Karpas-422 (cell line): Measurements from ENCODE around the gene ZNF746. TPM values are rescaled to one million over a fixed set of nuclear protein-coding genes. Genes with fewer than 3 reads are reported as not detected.

Experiments used
- DNase-seq: peaks from one replicate; pipeline ENCODE4 v3.0.0-alpha.2; 2015
- H2AFZ ChIP-seq: fragments of 200-600 bp; sonication (generic); 2 replicates; pipeline ENCODE4 v1.6.1; 2014; ENCODE audit warnings: antibody characterized with exemption, low read length, mixed read lengths
- H3K27ac ChIP-seq: fragments of 200-600 bp; sonication (generic); 2 replicates; pipeline ENCODE4 v1.5.1; 2014; ENCODE audit warnings: mild to moderate bottlenecking, low read length, moderate library complexity
- H3K27me3 ChIP-seq: fragments of 200-600 bp; sonication (generic); 2 replicates; pipeline ENCODE4 v1.6.1; 2014; ENCODE audit warnings: low read length, mixed read lengths
- H3K36me3 ChIP-seq: fragments of 200-600 bp; sonication (generic); 2 replicates; pipeline ENCODE4 v1.6.1; 2014; ENCODE audit warnings: low read length, mixed read lengths; ENCODE audit not compliant: insufficient read depth
- H3K4me1 ChIP-seq: fragments of 200-600 bp; sonication (generic); 2 replicates; pipeline ENCODE4 v1.6.1; 2014; ENCODE audit warnings: mild to moderate bottlenecking, low read length, mixed read lengths
- H3K4me2 ChIP-seq: fragments of 200-600 bp; sonication (generic); 2 replicates; pipeline ENCODE4 v1.6.1; 2014; ENCODE audit warnings: low read length, low read depth, mild to moderate bottlenecking; ENCODE audit not compliant: poor library complexity, severe bottlenecking
- H3K4me3 ChIP-seq: fragments of 200-600 bp; sonication (generic); 2 replicates; pipeline ENCODE4 v1.5.1; 2014; ENCODE audit warnings: mild to moderate bottlenecking, antibody characterized with exemption, low read length, mixed read lengths
- H3K79me2 ChIP-seq: fragments of 200-600 bp; sonication (generic); 2 replicates; pipeline ENCODE4 v1.6.1; 2014; ENCODE audit warnings: mild to moderate bottlenecking, low read length, mixed read lengths
- H3K9ac ChIP-seq: fragments of 200-600 bp; sonication (generic); 2 replicates; pipeline ENCODE4 v1.6.0; 2014; ENCODE audit warnings: low read length
- H3K9me2 ChIP-seq: fragments of 200-600 bp; sonication (generic), shearing (Covaris generic); replicated peaks from 2 replicates; pipeline ENCODE4 v1.6.0; 2014; ENCODE audit warnings: mild to moderate bottlenecking, low read length, moderate library complexity; ENCODE audit not compliant: insufficient read depth
- H3K9me3 ChIP-seq: fragments of 300-700, 200-600 bp; sonication (generic); 2 replicates; pipeline ENCODE4 v1.6.1; 2014; ENCODE audit warnings: low read length, mixed read lengths
- H4K20me1 ChIP-seq: fragments of 200-600 bp; sonication (generic); 2 replicates; pipeline ENCODE4 v1.6.1; 2014; ENCODE audit warnings: mild to moderate bottlenecking, antibody characterized with exemption, low read length, low read depth; ENCODE audit not compliant: insufficient read depth
- total RNA-seq: library from RNA; depleted of rRNA; stranded (reverse); fragments of >200 nt; shearing (Covaris generic); gene quantifications from 2 replicates; pipeline ENCODE4 v1.2.3, GENCODE V29; 2014; ENCODE audit warnings: low replicate concordance

The ZNF746 gene
- total RNA-seq, 1 experiment from 2014 or later: 12.0 TPM

DNA sequence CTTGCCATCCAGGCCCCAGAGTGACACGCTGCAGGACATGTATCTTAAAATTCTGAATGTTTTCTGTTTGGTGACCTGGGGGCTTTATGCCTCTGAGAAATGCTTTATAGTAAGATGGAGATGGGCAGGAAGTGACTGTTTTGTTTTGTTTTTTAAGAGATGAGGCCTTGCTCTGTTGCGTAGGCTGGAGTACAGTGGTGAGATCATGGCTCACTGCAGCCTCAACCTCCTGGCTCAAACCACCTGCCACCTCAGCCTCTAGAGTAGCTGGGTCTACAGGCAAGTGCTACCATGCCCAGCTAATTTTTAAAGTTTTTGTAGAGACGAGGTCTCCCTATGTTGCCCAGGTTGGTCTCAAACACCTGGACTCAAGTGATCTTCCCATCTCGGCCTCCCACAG is 57.4 kb downstream of the ZNF746 start:
- Histone ChIP-seq H4K20me1 (no peaks in the 10 kb centered on the region), H3K27ac (no peak overlapping the region), H3K9me2 (no peaks in the 10 kb centered on the region), H2AFZ (no peak overlapping the region), H3K36me3 (peaks cover 13% of the 10 kb centered on the region; the same call in 1 of the 2 replicates), H3K79me2 (peaks cover 29% of the 10 kb centered on the region), H3K9me3 (no peaks in the 10 kb centered on the region), H3K27me3 (no peaks in the 10 kb centered on the region), H3K4me2 (no peak overlapping the region), H3K4me1 (peaks cover 3% of the 10 kb centered on the region; the same call in 1 of the 2 replicates), H3K4me3 (no peak overlapping the region), H3K9ac (no peak overlapping the region)
- no peak for DNase-seq

DNA sequence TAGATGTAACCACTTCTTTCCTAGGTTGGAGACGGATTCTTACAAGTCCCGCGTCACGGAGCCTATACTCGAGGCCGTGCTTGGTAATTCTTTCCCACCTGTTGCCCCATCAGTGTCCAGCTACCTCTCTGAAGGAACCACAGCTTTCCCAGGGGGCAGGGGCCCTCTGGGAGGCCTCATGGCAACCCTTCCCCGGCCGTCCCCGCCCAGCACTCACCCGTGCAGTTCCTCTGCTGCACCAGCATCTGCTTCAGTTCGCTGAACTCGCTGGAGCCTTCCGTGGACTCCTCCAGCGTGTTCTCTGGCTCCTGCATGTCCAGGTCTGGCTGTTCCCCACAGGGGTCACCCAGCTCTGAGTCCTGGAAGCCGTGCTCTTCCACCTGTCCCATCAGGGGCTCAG is 61.3 kb downstream of the ZNF746 start:
- no peaks in the 10 kb centered on the region for H3K9me2 ChIP-seq
- no peak overlapping the region for H3K4me2 ChIP-seq
- peaks cover 12% of the 10 kb centered on the region for H3K36me3 ChIP-seq
- no peak overlapping the region for H3K27ac ChIP-seq
- peaks cover 25% of the 10 kb centered on the region for H3K79me2 ChIP-seq
- H3K4me3 ChIP-seq: no peak overlapping the region
- H3K27me3 ChIP-seq: no peaks in the 10 kb centered on the region
- peaks cover 3% of the 10 kb centered on the region; the same call in 1 of the 2 replicates for H3K4me1 ChIP-seq
- no peaks in the 10 kb centered on the region for H4K20me1 ChIP-seq
- no peak overlapping the region for H3K9ac ChIP-seq
- DNase-seq: no peak
- no peak overlapping the region for H2AFZ ChIP-seq
- no peaks in the 10 kb centered on the region for H3K9me3 ChIP-seq

DNA sequence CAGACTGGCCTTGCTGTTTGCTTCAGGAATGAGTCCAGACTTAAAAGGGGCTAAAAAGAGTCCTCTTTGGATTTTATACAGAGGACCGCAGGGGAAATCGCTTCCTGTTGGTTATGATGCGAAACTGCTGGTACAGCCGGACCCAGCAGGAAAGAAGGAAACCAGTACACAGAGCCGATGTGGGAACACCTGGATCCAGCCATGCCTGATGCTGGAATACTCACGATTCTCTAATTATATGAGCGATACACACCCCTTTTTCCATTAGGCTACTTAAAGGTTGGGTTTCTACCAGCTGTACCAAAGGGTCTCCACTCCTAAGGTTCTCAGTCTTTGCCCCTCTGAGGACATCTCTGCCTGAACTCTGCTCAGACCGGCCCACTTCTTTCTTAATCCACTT is 64.5 kb downstream of the ZNF746 start:
- H3K9me3 ChIP-seq: no peaks in the 10 kb centered on the region
- H3K4me2 ChIP-seq: no peak overlapping the region
- H3K4me3 ChIP-seq: no peak overlapping the region
- H2AFZ ChIP-seq: no peak overlapping the region
- H3K4me1 ChIP-seq: peaks cover 8% of the 10 kb centered on the region
- H4K20me1 ChIP-seq: no peaks in the 10 kb centered on the region
- peaks cover 9% of the 10 kb centered on the region for H3K36me3 ChIP-seq
- H3K9me2 ChIP-seq: no peaks in the 10 kb centered on the region
- no peak for DNase-seq
- no peaks in the 10 kb centered on the region for H3K27me3 ChIP-seq
- no peak overlapping the region for H3K27ac ChIP-seq
- H3K9ac ChIP-seq: no peak overlapping the region
- 0 out of 2 replicates have a peak, but pooled peaks cover under 1% of the 10 kb centered on the region for H3K79me2 ChIP-seq

DNA sequence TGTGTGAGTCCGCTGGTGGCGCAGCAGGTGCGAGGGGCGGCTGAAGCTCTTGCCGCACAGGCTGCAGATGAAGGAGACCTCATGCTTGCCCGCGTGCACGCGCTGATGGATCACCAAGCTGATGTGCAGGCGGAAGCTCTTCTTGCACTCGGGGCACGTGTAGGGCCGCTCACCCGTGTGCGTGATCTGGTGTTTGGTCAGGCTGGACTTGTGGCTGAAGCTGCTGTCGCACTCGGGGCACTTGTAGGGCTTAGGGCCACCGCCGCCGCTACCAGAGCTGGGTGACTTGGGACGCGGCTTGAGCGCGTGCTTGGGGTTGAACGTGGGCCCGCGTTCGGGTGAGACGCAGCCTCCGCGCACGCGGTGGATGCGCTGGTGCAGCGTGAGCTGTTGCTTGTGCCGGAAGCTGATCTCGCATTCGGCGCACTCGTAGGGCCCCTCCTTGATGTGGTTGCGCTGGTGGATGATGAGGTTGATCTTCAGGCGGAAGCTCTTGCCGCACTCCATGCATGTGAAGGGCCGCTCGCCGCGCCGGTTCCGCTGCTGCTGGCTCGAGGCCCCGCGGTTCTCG is 65.4 kb downstream of the ZNF746 start:
- no peak for DNase-seq
- H3K27ac ChIP-seq: no peak overlapping the region
- no peaks in the 10 kb centered on the region for H4K20me1 ChIP-seq
- H3K9me2 ChIP-seq: no peaks in the 10 kb centered on the region
- no peaks in the 10 kb centered on the region for H3K9me3 ChIP-seq
- no peak overlapping the region for H2AFZ ChIP-seq
- no peak overlapping the region for H3K4me2 ChIP-seq
- peaks cover 9% of the 10 kb centered on the region for H3K36me3 ChIP-seq
- no peaks in the 10 kb centered on the region for H3K79me2 ChIP-seq
- H3K4me1 ChIP-seq: peaks cover 8% of the 10 kb centered on the region
- H3K4me3 ChIP-seq: no peak overlapping the region
- no peaks in the 10 kb centered on the region for H3K27me3 ChIP-seq
- H3K9ac ChIP-seq: no peak overlapping the region

DNA sequence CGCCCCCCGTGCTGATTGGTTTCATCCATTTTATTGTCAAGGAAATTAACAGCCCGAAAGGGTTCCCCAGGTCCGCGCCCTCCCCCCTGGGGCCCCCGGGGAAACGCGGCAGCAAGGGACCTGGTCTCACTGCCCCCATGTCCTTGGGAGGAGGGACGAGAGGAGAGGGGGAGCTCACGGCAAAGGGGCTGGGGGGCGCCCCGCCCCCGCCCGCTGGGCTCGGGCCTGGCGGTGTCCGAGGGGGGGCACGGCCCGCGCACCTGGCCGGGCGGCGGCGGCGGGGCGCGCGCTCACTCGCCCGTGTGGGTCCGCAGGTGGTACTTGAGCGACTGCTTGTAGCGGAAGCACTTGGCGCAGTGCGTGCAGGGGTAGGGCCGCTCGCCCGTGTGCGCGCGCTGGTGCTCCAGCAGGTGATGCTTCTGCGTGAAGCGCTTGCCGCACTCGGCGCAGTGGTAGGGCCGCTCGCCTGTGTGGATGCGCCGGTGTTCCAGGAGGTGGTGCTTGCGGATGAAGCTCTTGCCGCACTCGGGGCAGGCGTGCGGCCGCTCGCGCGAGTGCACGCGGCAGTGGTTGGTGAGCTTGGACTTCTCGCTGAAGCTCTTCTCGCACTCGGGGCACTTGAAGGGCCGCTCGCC is 66.0 kb downstream of the ZNF746 start:
- Histone ChIP-seq H3K79me2 (no peaks in the 10 kb centered on the region), H3K27ac (no peak overlapping the region), H3K36me3 (peaks cover 9% of the 10 kb centered on the region), H3K9me3 (no peaks in the 10 kb centered on the region), H3K4me2 (no peak overlapping the region), H3K4me3 (no peak overlapping the region), H2AFZ (no peak overlapping the region), H3K9ac (no peak overlapping the region), H4K20me1 (no peaks in the 10 kb centered on the region), H3K4me1 (peaks cover 8% of the 10 kb centered on the region), H3K27me3 (no peaks in the 10 kb centered on the region), H3K9me2 (no peaks in the 10 kb centered on the region)
- DNase-seq: no peak

DNA sequence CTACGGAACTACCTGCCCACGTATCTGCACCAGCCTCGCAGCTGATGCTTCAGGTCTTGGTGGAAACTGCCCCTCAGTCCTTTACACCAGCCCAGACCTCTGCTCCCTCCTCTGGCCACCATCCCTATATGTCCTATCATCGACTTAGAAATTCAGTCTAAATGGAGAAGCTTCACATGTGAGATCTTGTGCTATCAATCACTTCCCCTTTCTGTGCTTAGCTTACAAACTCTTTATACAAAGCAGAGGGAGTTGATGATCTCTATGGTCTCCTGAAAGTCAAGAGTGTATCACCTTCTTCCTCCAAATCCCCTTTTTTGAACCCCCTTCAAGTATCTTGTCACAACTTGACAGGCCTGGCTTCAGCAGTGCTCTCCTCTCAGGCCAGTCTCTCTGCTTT is 67.4 kb downstream of the ZNF746 start:
- Histone ChIP-seq H3K79me2 (no peaks in the 10 kb centered on the region), H3K4me1 (peaks cover 8% of the 10 kb centered on the region), H3K27me3 (no peaks in the 10 kb centered on the region), H3K9me2 (no peaks in the 10 kb centered on the region), H3K4me2 (no peak overlapping the region), H4K20me1 (no peaks in the 10 kb centered on the region), H3K27ac (no peak overlapping the region), H2AFZ (no peak overlapping the region), H3K36me3 (peaks cover 5% of the 10 kb centered on the region), H3K9ac (no peak overlapping the region), H3K4me3 (no peak overlapping the region), H3K9me3 (no peaks in the 10 kb centered on the region)
- DNase-seq: no peak

DNA sequence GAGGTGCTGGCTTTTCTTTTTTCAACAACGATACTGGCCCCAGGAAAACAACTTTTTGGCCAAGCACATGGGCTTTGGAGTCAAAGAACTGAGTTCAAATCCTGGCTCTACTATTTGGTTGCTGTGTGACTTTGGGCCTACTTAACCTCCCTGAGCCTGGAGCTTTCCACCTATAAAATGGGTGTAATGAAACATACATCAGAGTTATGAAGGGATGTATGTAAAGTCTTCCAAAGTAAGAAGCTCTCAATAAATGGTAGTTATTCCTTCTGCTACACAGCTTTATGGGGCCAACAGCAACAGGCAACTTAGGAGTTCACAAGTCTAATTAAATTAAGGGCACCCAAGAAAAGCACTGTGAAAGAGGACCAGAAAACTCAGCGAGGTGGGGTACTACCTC is 69.7 kb downstream of the ZNF746 start:
- DNase-seq: no peak
- Histone ChIP-seq H3K27me3 (no peaks in the 10 kb centered on the region), H3K9me3 (no peaks in the 10 kb centered on the region), H2AFZ (no peak overlapping the region), H4K20me1 (no peaks in the 10 kb centered on the region), H3K4me3 (no peak overlapping the region), H3K4me1 (peaks cover 11% of the 10 kb centered on the region), H3K79me2 (no peaks in the 10 kb centered on the region), H3K27ac (no peak overlapping the region), H3K4me2 (no peak overlapping the region), H3K9me2 (no peaks in the 10 kb centered on the region), H3K36me3 (no peaks in the 10 kb centered on the region; the same call in 1 of the 2 replicates), H3K9ac (no peak overlapping the region)

DNA sequence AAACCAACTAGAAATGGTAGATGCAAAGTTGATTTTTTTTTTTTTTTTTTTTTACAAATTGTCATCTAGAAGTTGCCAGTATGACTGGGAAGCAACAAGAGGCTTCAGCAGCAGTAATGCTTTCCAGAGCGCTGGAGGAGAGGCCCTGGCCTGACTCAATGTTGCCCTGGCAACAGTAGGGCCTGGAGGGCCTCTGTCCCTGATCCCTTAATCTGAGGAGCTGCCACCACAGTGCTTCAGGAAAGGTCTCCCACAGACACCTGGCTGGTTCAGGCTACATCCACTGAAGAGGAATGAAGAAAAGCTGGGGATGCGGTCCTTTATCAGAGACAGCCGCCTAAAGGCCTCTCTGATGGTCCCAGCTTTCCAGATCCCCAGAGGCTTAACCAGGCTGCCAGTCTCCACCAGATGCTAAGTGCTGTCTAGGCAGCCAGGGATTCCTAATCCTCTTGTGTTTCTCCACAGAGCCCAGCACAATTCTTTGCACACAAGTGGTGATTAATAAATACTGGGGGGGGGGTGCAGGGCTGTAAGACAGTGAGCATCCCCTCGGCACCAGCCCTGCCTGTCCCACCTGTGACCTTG is 70.4 kb downstream of the ZNF746 start:
- Histone ChIP-seq H3K79me2 (no peaks in the 10 kb centered on the region), H3K27ac (no peak overlapping the region), H3K9ac (no peak overlapping the region), H3K4me3 (no peak overlapping the region), H3K9me2 (no peaks in the 10 kb centered on the region), H3K4me1 (peaks cover 15% of the 10 kb centered on the region), H4K20me1 (no peaks in the 10 kb centered on the region), H3K27me3 (no peaks in the 10 kb centered on the region), H3K4me2 (no peak overlapping the region), H2AFZ (no peak overlapping the region), H3K36me3 (no peaks in the 10 kb centered on the region; the same call in 1 of the 2 replicates), H3K9me3 (no peaks in the 10 kb centered on the region)
- DNase-seq: no peak
